HepG2 (cell line): Measurements from ENCODE around the gene MCAM. TPM values are rescaled to one million over a fixed set of nuclear protein-coding genes. Genes with fewer than 3 reads are reported as not detected.

ENCODE experiments used
- ADNP ChIP-seq: sonication (generic); formaldehyde crosslinking; IDR thresholded peaks from 2 replicates; pipeline ENCODE4 v1.4.0; 2020; ENCODE audit warnings: missing genetic modification reagents
- ELF4 ChIP-seq: sonication (generic); formaldehyde crosslinking; IDR thresholded peaks from 2 replicates; pipeline ENCODE4 v1.5.0; 2020; ENCODE audit warnings: missing genetic modification reagents, mild to moderate bottlenecking, moderate library complexity, borderline replicate concordance
- HIVEP1 ChIP-seq: sonication (generic); formaldehyde crosslinking; IDR thresholded peaks from 2 replicates; pipeline ENCODE4 v1.4.0; 2020; ENCODE audit warnings: mild to moderate bottlenecking, missing genetic modification reagents
- HNRNPLL ChIP-seq: fragments of 200-400 bp; formaldehyde crosslinking; IDR thresholded peaks from 2 replicates; pipeline ENCODE4 v1.6.1; 2017; ENCODE audit warnings: mild to moderate bottlenecking, low read depth, low read length; ENCODE audit not compliant: poor library complexity, severe bottlenecking
- KAT8 ChIP-seq: IDR thresholded peaks from 2 replicates; pipeline ENCODE4 v1.6.1; 2016; ENCODE audit warnings: missing genetic modification reagents, missing compliant biosample characterization
- KDM5B ChIP-seq: sonication (generic); formaldehyde crosslinking; IDR thresholded peaks from 2 replicates; pipeline ENCODE4 v1.4.0; 2020; ENCODE audit warnings: missing genetic modification reagents, mild to moderate bottlenecking, borderline replicate concordance
- PHF21A ChIP-seq: sonication (generic); formaldehyde crosslinking; IDR thresholded peaks from 2 replicates; pipeline ENCODE4 v1.5.0; 2020; ENCODE audit warnings: mild to moderate bottlenecking, missing genetic modification reagents
- POGZ ChIP-seq: sonication (generic); formaldehyde crosslinking; IDR thresholded peaks from 2 replicates; pipeline ENCODE4 v1.4.0; 2020; ENCODE audit warnings: mild to moderate bottlenecking, missing genetic modification reagents
- SALL2 ChIP-seq: sonication (generic); formaldehyde crosslinking; IDR thresholded peaks from 2 replicates; pipeline ENCODE4 v1.8.1; 2023; ENCODE audit warnings: mild to moderate bottlenecking, missing genetic modification reagents, inconsistent platforms
- SETDB1 ChIP-seq: sonication (generic); formaldehyde crosslinking; IDR thresholded peaks from 2 replicates; pipeline ENCODE4 v1.5.1; 2020; ENCODE audit warnings: missing genetic modification reagents, mild to moderate bottlenecking, borderline replicate concordance
- STAG1 ChIP-seq: sonication (generic); formaldehyde crosslinking; IDR thresholded peaks from 2 replicates; pipeline ENCODE4 v1.4.0; 2020; ENCODE audit warnings: missing genetic modification reagents
- YEATS4 ChIP-seq: sonication (generic); formaldehyde crosslinking; IDR thresholded peaks from 2 replicates; pipeline ENCODE4 v1.4.0; 2020; ENCODE audit warnings: missing genetic modification reagents, borderline replicate concordance
- ZNF790 ChIP-seq: sonication (generic); formaldehyde crosslinking; IDR thresholded peaks from 2 replicates; pipeline ENCODE4 v1.8.0; 2022; ENCODE audit warnings: missing genetic modification reagents, mild to moderate bottlenecking, borderline replicate concordance
- polyA plus RNA-seq, 8 experiments: library from polyadenylated mRNA; depleted of rRNA in 3 of 8; stranded (reverse) in 7 of 8; unstranded in 1 of 8; fragments of >200 nt; fragmentation: Illumina TruSeq in 4 of 8; extraction: Trizol in 4 of 8; gene quantifications; 2 replicates each; pipeline versions ENCODE4 v1.2.1 to v1.2.3, GENCODE V29; 2011 to 2016; ENCODE audit warnings: low read depth in 4 of 8, missing spikeins in 1 of 8, mixed read lengths in 1 of 8; ENCODE audit not compliant: insufficient read depth in 1 of 8
- total RNA-seq, 5 experiments: library from RNA; depleted of rRNA; stranded (reverse); fragments of >200 nt; fragmentation: Illumina TruSeq; extraction: Trizol; gene quantifications; 2 replicates each; pipeline ENCODE4 v1.2.3, GENCODE V29; 2016; ENCODE audit warnings: low read depth in 1 of 5
- TF ChIP-seq, protein P1 (sequence below): sonication (generic); formaldehyde crosslinking; IDR thresholded peaks from 2 replicates; pipeline ENCODE4 v1.4.0; 2020; ENCODE audit warnings: missing genetic modification reagents, low read depth, mild to moderate bottlenecking, borderline replicate concordance
- TF ChIP-seq, protein P2 (sequence below): IDR thresholded peaks from 2 replicates; pipeline ENCODE4 v1.6.1; 2016; ENCODE audit warnings: mild to moderate bottlenecking, missing biosample characterization, missing genetic modification reagents
- TF ChIP-seq, protein P3 (sequence below): IDR thresholded peaks from 2 replicates; pipeline ENCODE4 v1.4.0; 2020; ENCODE audit warnings: mild to moderate bottlenecking, missing genetic modification reagents
- TF ChIP-seq, protein P4 (sequence below): sonication (generic); formaldehyde crosslinking; IDR thresholded peaks from 2 replicates; pipeline ENCODE4 v1.4.0; 2020; ENCODE audit warnings: missing genetic modification reagents
- TF ChIP-seq, protein P5 (sequence below): sonication (generic); formaldehyde crosslinking; IDR thresholded peaks from 2 replicates; pipeline ENCODE4 v1.4.0; 2020; ENCODE audit warnings: missing genetic modification reagents

The MCAM gene
- total and polyA plus RNA-seq, 2 of the 13 experiments (the other 11 are each of a cell fraction or from before 2014, with no cell fraction given) = 12.1 to 15.2 TPM

DNA sequence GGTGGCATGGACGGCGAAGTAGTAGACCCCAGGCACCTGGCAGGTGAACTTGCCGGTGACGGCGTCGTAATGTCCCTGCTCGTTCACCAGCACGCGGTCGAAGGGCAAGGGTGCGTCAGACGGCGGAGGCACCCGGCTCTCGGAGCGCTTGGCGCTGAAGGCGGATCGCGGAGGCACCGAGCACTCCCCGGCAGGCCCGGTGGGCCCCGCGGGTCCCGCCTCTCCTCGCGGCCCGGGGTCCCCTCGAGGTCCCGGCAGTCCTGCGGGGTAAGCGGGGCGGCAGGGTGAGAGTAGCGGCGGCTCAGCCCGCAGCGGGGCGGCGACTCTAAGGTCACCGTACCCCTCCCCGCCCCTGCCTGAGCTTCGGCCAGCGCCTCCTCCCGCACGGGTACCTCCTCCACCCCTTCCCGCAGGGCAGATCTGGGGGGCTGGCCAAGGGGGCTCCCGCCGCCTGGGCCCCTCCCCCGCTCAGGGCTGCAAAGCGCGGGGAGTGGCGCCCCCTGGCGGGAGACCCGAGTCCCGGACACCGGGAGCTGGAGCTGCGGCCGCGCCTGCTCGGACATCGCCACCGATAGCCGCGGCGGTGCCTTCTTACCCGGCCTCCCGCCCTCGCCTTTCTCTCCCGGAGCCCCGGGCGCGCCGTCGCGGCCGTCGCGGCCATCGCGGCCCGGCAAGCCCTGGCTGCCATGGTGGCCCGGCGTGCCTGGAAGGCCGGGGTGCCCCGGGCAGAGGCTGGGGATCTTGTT, 22.8 kb upstream of the MCAM start (continued):
- TF ChIP-seq, protein P1, sequence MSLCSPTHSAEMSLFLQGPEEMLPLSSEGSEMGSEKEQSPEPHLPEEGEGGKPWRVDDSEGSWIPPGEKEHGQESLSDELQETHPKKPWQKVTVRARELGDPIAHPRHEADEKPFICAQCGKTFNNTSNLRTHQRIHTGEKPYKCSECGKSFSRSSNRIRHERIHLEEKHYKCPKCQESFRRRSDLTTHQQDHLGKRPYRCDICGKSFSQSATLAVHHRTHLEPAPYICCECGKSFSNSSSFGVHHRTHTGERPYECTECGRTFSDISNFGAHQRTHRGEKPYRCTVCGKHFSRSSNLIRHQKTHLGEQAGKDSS = no peak
- TF ChIP-seq STAG1 (CRISPR knock-in tag) = peak; percentile 43
- TF ChIP-seq ADNP (CRISPR knock-in tag) = peak; percentile 62; the same call in 1 of the 2 replicates
- TF ChIP-seq, protein P2, sequence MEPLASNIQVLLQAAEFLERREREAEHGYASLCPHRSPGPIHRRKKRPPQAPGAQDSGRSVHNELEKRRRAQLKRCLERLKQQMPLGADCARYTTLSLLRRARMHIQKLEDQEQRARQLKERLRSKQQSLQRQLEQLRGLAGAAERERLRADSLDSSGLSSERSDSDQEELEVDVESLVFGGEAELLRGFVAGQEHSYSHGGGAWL (CRISPR knock-in tag) = peak; percentile 67; the same call in 1 of the 2 replicates
- 0 out of 2 replicates have a peak, but pooled peaks have one; percentile 23 for TF ChIP-seq POGZ (CRISPR knock-in tag)
- TF ChIP-seq ELF4 = no peak
- peak; percentile 81; the same call in 1 of the 2 replicates for TF ChIP-seq KDM5B
- no peak for TF ChIP-seq HIVEP1 (CRISPR knock-in tag)
- no peak for TF ChIP-seq SETDB1 (CRISPR knock-in tag)
- 0 out of 2 replicates have a peak, but pooled peaks have one; percentile 19 for TF ChIP-seq PHF21A (CRISPR knock-in tag)
- TF ChIP-seq, protein P3, sequence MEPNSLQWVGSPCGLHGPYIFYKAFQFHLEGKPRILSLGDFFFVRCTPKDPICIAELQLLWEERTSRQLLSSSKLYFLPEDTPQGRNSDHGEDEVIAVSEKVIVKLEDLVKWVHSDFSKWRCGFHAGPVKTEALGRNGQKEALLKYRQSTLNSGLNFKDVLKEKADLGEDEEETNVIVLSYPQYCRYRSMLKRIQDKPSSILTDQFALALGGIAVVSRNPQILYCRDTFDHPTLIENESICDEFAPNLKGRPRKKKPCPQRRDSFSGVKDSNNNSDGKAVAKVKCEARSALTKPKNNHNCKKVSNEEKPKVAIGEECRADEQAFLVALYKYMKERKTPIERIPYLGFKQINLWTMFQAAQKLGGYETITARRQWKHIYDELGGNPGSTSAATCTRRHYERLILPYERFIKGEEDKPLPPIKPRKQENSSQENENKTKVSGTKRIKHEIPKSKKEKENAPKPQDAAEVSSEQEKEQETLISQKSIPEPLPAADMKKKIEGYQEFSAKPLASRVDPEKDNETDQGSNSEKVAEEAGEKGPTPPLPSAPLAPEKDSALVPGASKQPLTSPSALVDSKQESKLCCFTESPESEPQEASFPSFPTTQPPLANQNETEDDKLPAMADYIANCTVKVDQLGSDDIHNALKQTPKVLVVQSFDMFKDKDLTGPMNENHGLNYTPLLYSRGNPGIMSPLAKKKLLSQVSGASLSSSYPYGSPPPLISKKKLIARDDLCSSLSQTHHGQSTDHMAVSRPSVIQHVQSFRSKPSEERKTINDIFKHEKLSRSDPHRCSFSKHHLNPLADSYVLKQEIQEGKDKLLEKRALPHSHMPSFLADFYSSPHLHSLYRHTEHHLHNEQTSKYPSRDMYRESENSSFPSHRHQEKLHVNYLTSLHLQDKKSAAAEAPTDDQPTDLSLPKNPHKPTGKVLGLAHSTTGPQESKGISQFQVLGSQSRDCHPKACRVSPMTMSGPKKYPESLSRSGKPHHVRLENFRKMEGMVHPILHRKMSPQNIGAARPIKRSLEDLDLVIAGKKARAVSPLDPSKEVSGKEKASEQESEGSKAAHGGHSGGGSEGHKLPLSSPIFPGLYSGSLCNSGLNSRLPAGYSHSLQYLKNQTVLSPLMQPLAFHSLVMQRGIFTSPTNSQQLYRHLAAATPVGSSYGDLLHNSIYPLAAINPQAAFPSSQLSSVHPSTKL (CRISPR knock-in tag) = 0 out of 2 replicates have a peak, but pooled peaks have one; percentile 7
- TF ChIP-seq, protein P4, sequence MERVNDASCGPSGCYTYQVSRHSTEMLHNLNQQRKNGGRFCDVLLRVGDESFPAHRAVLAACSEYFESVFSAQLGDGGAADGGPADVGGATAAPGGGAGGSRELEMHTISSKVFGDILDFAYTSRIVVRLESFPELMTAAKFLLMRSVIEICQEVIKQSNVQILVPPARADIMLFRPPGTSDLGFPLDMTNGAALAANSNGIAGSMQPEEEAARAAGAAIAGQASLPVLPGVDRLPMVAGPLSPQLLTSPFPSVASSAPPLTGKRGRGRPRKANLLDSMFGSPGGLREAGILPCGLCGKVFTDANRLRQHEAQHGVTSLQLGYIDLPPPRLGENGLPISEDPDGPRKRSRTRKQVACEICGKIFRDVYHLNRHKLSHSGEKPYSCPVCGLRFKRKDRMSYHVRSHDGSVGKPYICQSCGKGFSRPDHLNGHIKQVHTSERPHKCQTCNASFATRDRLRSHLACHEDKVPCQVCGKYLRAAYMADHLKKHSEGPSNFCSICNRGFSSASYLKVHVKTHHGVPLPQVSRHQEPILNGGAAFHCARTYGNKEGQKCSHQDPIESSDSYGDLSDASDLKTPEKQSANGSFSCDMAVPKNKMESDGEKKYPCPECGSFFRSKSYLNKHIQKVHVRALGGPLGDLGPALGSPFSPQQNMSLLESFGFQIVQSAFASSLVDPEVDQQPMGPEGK (CRISPR knock-in tag) = peak; percentile 71
- peak; percentile 65; the same call in 1 of the 2 replicates for TF ChIP-seq SALL2 (CRISPR knock-in tag)
- TF ChIP-seq, protein P5, sequence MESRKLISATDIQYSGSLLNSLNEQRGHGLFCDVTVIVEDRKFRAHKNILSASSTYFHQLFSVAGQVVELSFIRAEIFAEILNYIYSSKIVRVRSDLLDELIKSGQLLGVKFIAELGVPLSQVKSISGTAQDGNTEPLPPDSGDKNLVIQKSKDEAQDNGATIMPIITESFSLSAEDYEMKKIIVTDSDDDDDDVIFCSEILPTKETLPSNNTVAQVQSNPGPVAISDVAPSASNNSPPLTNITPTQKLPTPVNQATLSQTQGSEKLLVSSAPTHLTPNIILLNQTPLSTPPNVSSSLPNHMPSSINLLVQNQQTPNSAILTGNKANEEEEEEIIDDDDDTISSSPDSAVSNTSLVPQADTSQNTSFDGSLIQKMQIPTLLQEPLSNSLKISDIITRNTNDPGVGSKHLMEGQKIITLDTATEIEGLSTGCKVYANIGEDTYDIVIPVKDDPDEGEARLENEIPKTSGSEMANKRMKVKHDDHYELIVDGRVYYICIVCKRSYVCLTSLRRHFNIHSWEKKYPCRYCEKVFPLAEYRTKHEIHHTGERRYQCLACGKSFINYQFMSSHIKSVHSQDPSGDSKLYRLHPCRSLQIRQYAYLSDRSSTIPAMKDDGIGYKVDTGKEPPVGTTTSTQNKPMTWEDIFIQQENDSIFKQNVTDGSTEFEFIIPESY (CRISPR knock-in tag) = peak; percentile 76
- peak; percentile 50; the same call in 1 of the 2 replicates for TF ChIP-seq YEATS4 (CRISPR knock-in tag)
- peak; percentile 21; the same call in 1 of the 2 replicates for TF ChIP-seq KAT8 (CRISPR knock-in tag)
- peak; percentile 36; the same call in 1 of the 2 replicates for TF ChIP-seq ZNF790 (CRISPR knock-in tag)
- peak; percentile 31 for TF ChIP-seq HNRNPLL
